ENCODE data around the gene NR2C2. TPM values are rescaled to one million over a fixed set of nuclear protein-coding genes. Genes with fewer than 3 reads are reported as not detected.
"Not testable (repeated sequence)": the region's sequence is repeated elsewhere in the genome, so short reads cannot be mapped to it uniquely, and the experiment has no call there.

NR2C2 gene
- 28.6 TPM for total RNA-seq
- long read RNA-seq, partial matches to known transcripts, result 1 of 6 reads
- long read RNA-seq, other reads (novel, unspliced or antisense), result 2 of 6 reads

- DNase-seq (ENCODE audit: missing footprints) (peak; percentile 95), ATAC-seq (peak; percentile 74)
- intact Hi-C loops (cut with DNase I), result loop anchor here (1.0 to 10.0 kb wide), 4 partner anchors 45 to 258 kb away; partner anchors contain the start of genes CAPN7 and MRPS25
These were observed at the start of gene NR2C2 for GRCh38 chr3:14947100-14947885. NR2C2 (plus strand) TSS chr3:14947583; CDS start chr3:15003915, 56,332 bp downstream.

- no peak for DNase-seq (ENCODE audit: missing footprints)
- intact Hi-C loops (cut with DNase I), result no loop called here
- no peak for ATAC-seq
These were observed 48.5 kb upstream of the NR2C2 start for GRCh38 chr3:14898929-14899328.

GRCh38 chr3:14899993-14900618 lies 47.3 kb upstream of the NR2C2 start:
- intact Hi-C loops (cut with DNase I), result no loop called here
- DNase-seq (ENCODE audit: missing footprints) (no peak), ATAC-seq (no peak)

DNA sequence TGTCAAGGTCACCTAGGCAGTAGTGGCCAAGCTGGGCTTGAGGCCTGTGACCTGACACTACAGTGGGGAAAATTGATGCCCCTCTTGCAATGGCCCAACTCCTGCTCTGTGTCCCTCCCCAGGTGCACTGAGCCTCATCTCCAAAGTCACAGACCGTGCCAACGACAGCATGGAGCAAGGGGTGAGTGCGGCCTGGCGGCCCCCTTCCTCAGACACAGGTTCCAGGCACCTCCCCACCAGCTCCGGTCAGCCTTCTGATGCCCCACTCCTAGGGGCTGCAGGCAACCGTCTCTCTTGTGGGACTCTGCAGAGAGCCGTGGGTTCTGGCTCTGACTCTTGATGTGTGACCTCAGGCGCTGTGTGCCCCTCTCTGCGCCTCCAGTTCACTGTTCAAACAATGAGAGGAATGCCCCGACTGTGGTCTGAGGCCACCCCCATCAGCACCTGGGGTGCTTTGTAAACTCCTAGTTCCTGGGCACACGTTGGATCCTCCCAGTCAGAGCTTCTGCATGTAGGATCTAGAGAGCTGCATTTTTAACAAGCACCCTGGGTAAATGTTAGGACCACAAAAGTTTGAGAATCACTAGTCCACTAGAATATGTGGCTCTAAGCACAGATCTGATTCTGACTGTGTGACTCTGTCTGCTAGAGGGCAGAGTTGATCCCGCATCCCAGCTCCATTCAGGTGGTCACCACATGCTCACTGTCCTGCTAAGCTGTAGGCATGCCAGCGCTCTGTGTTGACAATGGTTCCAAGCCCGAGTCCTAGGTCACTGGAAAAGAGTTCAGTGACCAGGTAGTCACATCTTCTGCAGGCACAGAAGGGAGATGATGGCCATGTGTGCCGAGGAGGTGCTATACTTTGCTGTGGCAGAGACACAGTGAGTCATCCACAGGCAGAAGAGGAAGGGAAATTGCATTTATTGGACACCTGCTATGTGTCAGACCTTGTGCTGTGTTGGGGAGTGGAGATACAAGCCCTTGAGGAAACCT lies 46.2 kb upstream of the NR2C2 start:
- intact Hi-C loops (cut with DNase I), result no loop called here
- ATAC-seq, result no peak

DNA sequence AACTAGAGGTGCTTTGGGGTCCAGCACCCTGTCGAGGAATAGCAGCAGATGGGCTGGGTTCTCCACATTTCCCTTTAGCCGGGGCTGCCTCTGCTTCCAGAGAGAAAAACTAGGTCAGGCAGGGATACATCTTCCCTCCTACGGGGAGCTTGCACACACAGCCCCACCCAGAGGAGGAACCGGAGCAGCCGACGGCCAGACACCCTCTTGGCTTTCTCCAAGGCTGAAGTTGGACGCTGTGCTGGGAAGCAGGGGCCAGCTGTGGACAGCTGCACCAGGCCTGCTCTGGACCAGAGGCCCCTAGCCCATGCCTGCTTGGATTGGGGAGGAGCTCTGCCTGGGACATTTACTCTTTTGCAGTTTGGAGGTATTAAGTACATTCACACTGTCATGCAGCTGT lies 44.7 kb upstream of the NR2C2 start:
- intact Hi-C loops (cut with DNase I), result no loop called here
- peak; percentile 89 for DNase-seq (ENCODE audit: missing footprints)
- peak; percentile 96 for ATAC-seq

More for the DNA sequence above, 46.2 kb upstream of the NR2C2 start:
- no peak for DNase-seq (ENCODE audit: missing footprints)

DNA sequence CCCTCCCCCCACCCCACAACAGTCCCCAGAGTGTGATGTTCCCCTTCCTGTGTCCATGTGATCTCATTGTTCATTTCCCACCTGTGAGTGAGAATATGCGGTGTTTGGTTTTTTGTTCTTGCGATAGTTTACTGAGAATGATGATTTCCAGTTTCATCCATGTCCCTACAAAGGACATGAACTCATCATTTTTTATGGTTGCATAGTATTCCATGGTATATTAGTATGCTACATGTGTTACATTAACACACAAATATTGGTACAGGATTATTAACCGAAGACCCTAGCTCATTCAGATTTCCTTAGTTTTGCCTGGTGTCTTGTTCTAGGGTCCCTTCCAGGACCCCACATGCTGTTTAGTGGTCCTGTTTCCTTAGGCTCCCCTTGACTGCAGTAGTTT lies 43.9 kb upstream of the NR2C2 start:
- ATAC-seq; DNase-seq (ENCODE audit: missing footprints); intact Hi-C loops (cut with DNase I): not testable (repeated sequence)

DNA sequence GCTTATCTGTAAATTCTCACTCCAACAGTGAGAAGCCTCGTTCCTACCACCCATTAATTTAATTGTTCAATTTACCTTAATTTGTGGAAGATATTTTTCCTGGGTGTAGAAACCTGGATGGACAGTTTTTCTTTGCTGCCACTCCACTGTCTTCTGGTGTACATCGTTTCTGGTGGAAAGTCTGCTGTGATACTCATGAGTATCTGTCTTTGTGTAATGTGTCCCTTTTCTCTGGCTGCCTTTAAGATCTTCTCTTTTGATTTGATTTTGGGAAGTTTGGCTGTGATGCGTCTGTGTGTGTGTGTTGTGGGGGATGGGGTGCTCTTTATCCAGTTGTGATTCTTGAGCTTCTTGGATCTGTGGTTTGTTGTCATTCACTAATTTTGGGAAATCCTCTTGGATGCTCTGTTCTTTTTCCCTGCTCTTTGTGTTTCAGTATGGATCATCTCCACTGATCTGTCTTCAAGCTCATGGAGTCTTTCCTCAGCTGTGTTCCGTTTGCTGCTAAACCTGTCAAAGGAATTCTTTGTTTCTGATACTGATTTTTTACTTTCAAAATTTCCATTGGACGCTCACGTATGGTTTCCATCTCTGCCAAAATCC lies 42.2 kb upstream of the NR2C2 start:
- ATAC-seq, result no peak
- no peak for DNase-seq (ENCODE audit: missing footprints)
- intact Hi-C loops (cut with DNase I), result no loop called here

DNA sequence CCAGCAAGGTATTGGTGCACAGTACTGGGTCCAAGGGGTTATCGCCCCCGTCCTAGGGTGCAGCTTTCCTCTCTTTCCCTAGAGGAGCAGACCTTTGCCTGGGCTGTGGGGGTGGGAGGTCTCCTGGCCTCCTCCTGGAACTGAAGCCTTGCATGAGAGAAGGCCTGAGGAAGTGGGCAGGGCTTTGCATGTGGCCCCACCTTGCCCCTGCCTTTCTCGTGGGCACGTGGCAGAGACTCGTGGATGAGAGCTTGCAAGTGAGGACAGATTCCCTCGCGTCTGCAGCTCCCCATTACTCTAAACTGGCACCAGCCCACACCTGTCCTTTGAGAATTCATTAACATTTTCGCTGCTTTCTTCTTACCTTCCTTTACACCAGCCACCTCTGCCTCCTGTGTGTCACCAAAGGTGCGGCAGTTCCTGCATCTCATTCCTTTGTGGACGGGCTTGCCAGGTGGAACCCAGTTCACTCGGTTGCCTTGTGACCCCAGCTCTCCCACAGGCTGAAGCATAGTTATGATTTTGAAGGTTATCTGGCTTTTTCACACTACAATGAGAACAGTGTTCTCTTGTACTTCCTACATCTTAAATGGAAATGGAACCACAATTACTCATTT lies 40.9 kb upstream of the NR2C2 start:
- no peak for DNase-seq (ENCODE audit: missing footprints)
- no peak for ATAC-seq
- intact Hi-C loops (cut with DNase I), result no loop called here

- DNase-seq (ENCODE audit: missing footprints) (no peak), ATAC-seq (peak; percentile 45)
- intact Hi-C loops (cut with DNase I), result no loop called here
These were observed 40.1 kb upstream of the NR2C2 start for GRCh38 chr3:14907043-14907966.

- ATAC-seq, result no peak
- intact Hi-C loops (cut with DNase I), result no loop called here
- DNase-seq (ENCODE audit: missing footprints), result no peak
These were observed 38.1 kb upstream of the NR2C2 start for GRCh38 chr3:14909250-14909649.

GRCh38 chr3:14911651-14912050 lies 35.7 kb upstream of the NR2C2 start:
- DNase-seq (ENCODE audit: missing footprints) (no peak), ATAC-seq (no peak)
- intact Hi-C loops (cut with DNase I), result no loop called here

- ATAC-seq, result no peak
- intact Hi-C loops (cut with DNase I), result no loop called here
- DNase-seq (ENCODE audit: missing footprints), result peak; percentile 20
These were observed 34.1 kb upstream of the NR2C2 start for GRCh38 chr3:14913071-14913925.

DNA sequence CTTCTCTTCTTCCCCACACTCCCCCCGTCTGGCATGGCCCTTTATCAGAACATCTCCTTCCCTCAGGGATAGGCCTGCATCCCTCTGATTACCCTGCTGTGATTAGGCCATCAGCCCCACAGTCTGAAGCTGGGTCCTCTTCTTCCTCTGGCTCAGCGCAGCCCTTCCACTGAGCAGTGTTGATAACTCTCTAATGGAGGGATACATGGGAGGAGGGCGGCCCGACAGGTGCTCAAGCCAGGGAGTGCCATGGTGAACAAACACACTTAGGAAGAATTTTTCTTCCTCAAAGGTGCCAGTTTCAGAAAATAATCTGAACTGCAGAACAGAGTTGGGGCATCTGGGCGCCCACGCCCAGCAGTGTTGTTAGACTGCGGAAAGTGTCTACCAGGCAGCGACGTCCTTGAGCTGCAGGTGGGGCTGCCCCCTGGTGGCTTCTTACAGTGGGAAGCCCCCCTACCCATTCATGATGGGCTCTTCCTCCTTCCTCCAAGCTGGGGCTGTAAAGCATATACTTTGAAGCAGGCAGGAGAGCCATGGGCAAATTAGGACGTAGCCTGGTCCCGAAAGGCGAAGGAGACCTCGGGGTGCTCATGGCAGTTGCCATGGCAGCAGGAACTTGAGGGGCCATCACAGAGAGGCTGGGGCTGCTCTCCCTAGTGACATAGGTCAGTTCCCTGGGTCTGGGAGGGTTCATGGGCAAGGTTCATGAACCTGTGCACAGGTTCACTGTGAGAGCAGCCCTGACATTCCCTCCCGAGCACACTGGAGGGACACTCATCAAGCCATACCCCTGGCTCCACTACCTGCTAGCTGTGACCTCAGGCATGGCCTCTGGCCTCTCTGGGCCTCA lies 33.2 kb upstream of the NR2C2 start:
- intact Hi-C loops (cut with DNase I), result no loop called here
- peak; percentile 60 for DNase-seq (ENCODE audit: missing footprints)
- no peak for ATAC-seq

GRCh38 chr3:14914779-14915117 lies 32.6 kb upstream of the NR2C2 start:
- intact Hi-C loops (cut with DNase I), result no loop called here
- no peak for ATAC-seq
- peak; percentile 25 for DNase-seq (ENCODE audit: missing footprints)

DNA sequence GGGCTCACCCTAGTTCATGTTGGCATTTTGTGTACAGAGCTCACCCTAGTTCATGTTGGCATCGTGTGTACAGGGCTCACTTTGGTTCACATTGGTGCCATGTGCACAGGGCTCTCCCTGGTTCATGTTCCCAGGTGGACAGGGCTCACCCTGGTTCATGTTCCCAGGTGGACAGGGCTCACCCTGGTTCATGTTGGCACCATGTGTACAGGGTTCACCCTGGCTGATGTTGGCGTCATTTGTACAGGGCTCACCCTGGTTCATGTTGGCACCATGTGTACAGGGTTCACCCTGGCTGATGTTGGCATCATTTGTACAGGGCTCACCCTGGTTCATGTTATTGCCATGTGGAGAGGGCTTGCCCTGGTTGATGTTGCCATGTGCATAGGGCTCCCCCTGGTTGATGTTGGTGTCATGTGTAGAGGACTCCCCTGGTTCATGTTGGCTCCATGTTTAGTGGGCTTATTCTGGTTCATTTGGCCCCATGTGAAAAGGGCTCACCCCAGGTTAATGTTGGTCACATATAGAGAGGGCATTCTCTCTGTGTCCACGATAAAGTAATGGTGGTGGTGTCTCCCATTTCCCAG lies 31.7 kb upstream of the NR2C2 start:
- DNase-seq (ENCODE audit: missing footprints), result peak; percentile 37
- ATAC-seq, result peak; percentile 43
- intact Hi-C loops (cut with DNase I), result no loop called here
